ENCODE data around the gene CTNNA3. TPM values are rescaled to one million over a fixed set of nuclear protein-coding genes. Genes with fewer than 3 reads are reported as not detected.

The CTNNA3 gene
- total RNA-seq, 1 experiment from 2014 or later: 0.32 TPM

- ChIA-PET RAD21 (ENCODE audit: low non-redundant PET in 1 of 2, low total read pairs in 2 of 2, uncharacterized antibody in 2 of 2, unreplicated experiment in 2 of 2) (no interaction called here), CTCF (no interaction called here), POLR2A (no interaction called here)
- no peaks in the 10 kb centered on the region for H3K36me3 ChIP-seq (ENCODE audit: control insufficient read depth in 1 of 2, insufficient read depth in 2 of 2, low read length in 2 of 2)
- H3K9ac ChIP-seq (ENCODE audit: low read length): no peak overlapping the region
- H3K9me3 ChIP-seq (ENCODE audit: control insufficient read depth in 1 of 2, insufficient read depth in 1 of 2, low read depth in 1 of 2, low read length in 2 of 2): no peaks in the 10 kb centered on the region
- no peaks in the 10 kb centered on the region for H3K27me3 ChIP-seq (ENCODE audit: insufficient read depth, low read length)
- no peaks in the 10 kb centered on the region for H3K79me2 ChIP-seq (ENCODE audit: insufficient read depth, low read length)
- no peak for TF ChIP-seq CBX3 (IDR thresholded peaks at IDR 0.05; ENCODE audit: low read depth)
- TF ChIP-seq SRF (IDR thresholded peaks at IDR 0.05; ENCODE audit: low read depth): no peak
- no peak for TF ChIP-seq ELF1 (IDR thresholded peaks at IDR 0.05; ENCODE audit: borderline replicate concordance, low read depth)
- TF ChIP-seq EZH2 (IDR thresholded peaks at IDR 0.05): no peak
- TF ChIP-seq ZNF274 (IDR thresholded peaks at IDR 0.05; ENCODE audit: low read depth, low read length): no peak
- TF ChIP-seq TCF7L2 (IDR thresholded peaks at IDR 0.05; ENCODE audit: borderline replicate concordance, extremely low read depth, insufficient read depth, insufficient read length): no peak
- TF ChIP-seq EGR1 (IDR thresholded peaks at IDR 0.05; ENCODE audit: low read depth): no peak
- no peak for TF ChIP-seq ZFX (IDR thresholded peaks at IDR 0.05)
- no peak for TF ChIP-seq REST (IDR thresholded peaks at IDR 0.05; ENCODE audit: low read depth)
- TF ChIP-seq SP1 (IDR thresholded peaks at IDR 0.05; ENCODE audit: low read depth): no peak
- TF ChIP-seq POLR2AphosphoS5 (IDR thresholded peaks at IDR 0.05; ENCODE audit: low read depth, low read length): no peak
- TF ChIP-seq POLR2A (IDR thresholded peaks at IDR 0.05; ENCODE audit: borderline replicate concordance, extremely low read depth, insufficient read depth, insufficient read length): no peak
- no peak for TF ChIP-seq CEBPB (IDR thresholded peaks at IDR 0.05; ENCODE audit: low read depth)
- no peak for TF ChIP-seq EZH2phosphoT487 (IDR thresholded peaks at IDR 0.05; ENCODE audit: borderline replicate concordance)
- no peak for TF ChIP-seq SIN3A (IDR thresholded peaks at IDR 0.05; ENCODE audit: low read depth)
- no peak for TF ChIP-seq JUND (IDR thresholded peaks at IDR 0.05)
- TF ChIP-seq YY1 (IDR thresholded peaks at IDR 0.05; ENCODE audit: extremely low read depth, insufficient replicate concordance, low read depth, low read length): no peak
- no peak for TF ChIP-seq ZBTB33 (IDR thresholded peaks at IDR 0.05; ENCODE audit: extremely low read depth, insufficient replicate concordance, low read length)
- no peak for TF ChIP-seq MAX (IDR thresholded peaks at IDR 0.05)
- H3K4me2 ChIP-seq (ENCODE audit: low read length): no peak overlapping the region
- H4K20me1 ChIP-seq (ENCODE audit: insufficient read depth): no peaks in the 10 kb centered on the region
- no peaks in the 10 kb centered on the region for H3K4me1 ChIP-seq (ENCODE audit: control insufficient read depth in 1 of 2, insufficient read depth in 2 of 2, low read length in 2 of 2)
- ATAC-seq (no peak), DNase-seq (ENCODE audit: low read depth, low spot score) (no peak)
- no peak overlapping the region for H2AFZ ChIP-seq (ENCODE audit: low read depth, low read length, poor library complexity, severe bottlenecking)
- no peaks in the 10 kb centered on the region for H3K9me2 ChIP-seq (ENCODE audit: insufficient read depth)
- H3K4me3 ChIP-seq (replicated peaks in 1 of 2; ENCODE audit: low read depth in 1 of 2, low read length in 2 of 2): no peak overlapping the region
- no peak overlapping the region for H3K27ac ChIP-seq (ENCODE audit: low read depth, low read length)
- intact Hi-C loops (cut with micrococcal nuclease): no loop called here
- BruUV-seq (replicated peaks): no TSS peak
Observed at GRCh38 chr10:65943451-65943850, 1752.5 kb downstream of the CTNNA3 start.
